Endothelial cell of umbilical vein (primary cell): ENCODE results near the gene NDUFAF2. TPM values are rescaled to one million over a fixed set of nuclear protein-coding genes. Genes with fewer than 3 reads are reported as not detected.

Experiments
- BruUV-seq: library from RNA; stranded (reverse); fragments of 400-500 nt; replicated peaks from 2 replicates; lab custom pipeline; 2021; lab: Mats Ljungman, UMichigan
- CTCF ChIA-PET: fragments of 300-600, 350-600 bp; sonication (Branson Sonifier 250); formaldehyde crosslinking; loops from one replicate; lab custom pipeline; 2021; ENCODE audit warnings: antibody characterized with exemption, inconsistent platforms; lab: Charles Lee
- POLR2A ChIA-PET: fragments of 300-600, 350-600 bp; sonication (Branson Sonifier 250); formaldehyde crosslinking; loops from one replicate; lab custom pipeline; 2021; ENCODE audit warnings: antibody characterized with exemption, inconsistent platforms; lab: Charles Lee
- DNase-seq: peaks from one replicate; pipeline ENCODE4 v3.0.0-alpha.2; 2011; ENCODE audit warnings: low read depth, low spot score
- FAIRE-seq: peaks from 2 replicates; lab custom pipeline; 2011; peaks lifted over from hg19 to GRCh38; lab: Jason Lieb, UNC
- H2AFZ ChIP-seq: 2 replicates; pipeline ENCODE4 v1.6.0; 2012; ENCODE audit warnings: low read depth, low read length, control low read depth, inconsistent platforms
- H3K27ac ChIP-seq: 2 replicates; pipeline ENCODE4 v1.5.1; 2011; ENCODE audit warnings: low read depth, mild to moderate bottlenecking, control low read depth, low read length, moderate library complexity; ENCODE audit not compliant: insufficient read depth
- H3K27me3 ChIP-seq, 2 experiments: 2 replicates each; pipeline versions ENCODE4 v1.6.0 to v1.6.1; 2011; ENCODE audit warnings: low read length in 2 of 2, mixed read lengths in 1 of 2; ENCODE audit not compliant: control insufficient read depth in 2 of 2, insufficient read depth in 2 of 2
- H3K36me3 ChIP-seq, 2 experiments: 2 replicates in 1 of 2; 3 replicates in 1 of 2; pipeline ENCODE4 v1.5.1; 2011; ENCODE audit warnings: low read length in 2 of 2, mild to moderate bottlenecking in 1 of 2, moderate library complexity in 1 of 2; ENCODE audit not compliant: control insufficient read depth in 2 of 2, insufficient read depth in 2 of 2; ENCODE audit errors: extremely low read depth in 1 of 2
- H3K4me1 ChIP-seq: 3 replicates; pipeline ENCODE4 v1.5.1; 2011; ENCODE audit warnings: mild to moderate bottlenecking, low read length; ENCODE audit not compliant: control insufficient read depth, insufficient read depth; ENCODE audit errors: extremely low read depth
- H3K4me2 ChIP-seq: 2 replicates; pipeline ENCODE4 v1.6.1; 2011; ENCODE audit warnings: low read length, control low read depth, mixed read lengths; ENCODE audit not compliant: insufficient read depth
- H3K4me3 ChIP-seq, 3 experiments: fragments of 200-600 bp in 1 of 3; sonication (generic), shearing (Covaris generic) in 1 of 3; replicated peaks in 1 of 3; 2 replicates each; pipeline ENCODE4 v1.5.1; 2011 to 2016; ENCODE audit warnings: control low read depth in 3 of 3, low read length in 3 of 3, mild to moderate bottlenecking in 2 of 3, inconsistent platforms in 1 of 3, low read depth in 1 of 3, moderate library complexity in 1 of 3; ENCODE audit not compliant: insufficient read depth in 1 of 3
- H3K79me2 ChIP-seq: 2 replicates; pipeline ENCODE4 v1.6.0; 2012; ENCODE audit warnings: low read length, inconsistent platforms; ENCODE audit not compliant: control insufficient read depth, insufficient read depth
- H3K9ac ChIP-seq: replicated peaks from 2 replicates; pipeline ENCODE3; 2011; ENCODE audit warnings: low read length, control low read depth; ENCODE audit not compliant: insufficient read depth; ENCODE audit errors: extremely low read depth
- H3K9me1 ChIP-seq: replicated peaks from 3 replicates; pipeline ENCODE4 v1.6.0; 2011; ENCODE audit warnings: mild to moderate bottlenecking, low read length; ENCODE audit not compliant: control insufficient read depth, insufficient read depth; ENCODE audit errors: extremely low read depth
- H3K9me3 ChIP-seq: replicated peaks from 2 replicates; pipeline ENCODE4 v1.5.1; 2012; ENCODE audit warnings: low read length, inconsistent platforms; ENCODE audit not compliant: control insufficient read depth, insufficient read depth
- H4K20me1 ChIP-seq: replicated peaks from 2 replicates; pipeline ENCODE3; 2011; ENCODE audit warnings: mild to moderate bottlenecking, low read length; ENCODE audit not compliant: control insufficient read depth, insufficient read depth; ENCODE audit errors: extremely low read depth
- EZH2 ChIP-seq: IDR thresholded peaks from 2 replicates; pipeline ENCODE4 v1.6.1; 2012; ENCODE audit warnings: borderline replicate concordance, low read depth, mild to moderate bottlenecking, moderate library complexity, low read length, inconsistent platforms; ENCODE audit not compliant: severe bottlenecking
- FOS ChIP-seq: IDR thresholded peaks from 2 replicates; pipeline ENCODE4 v1.6.1; 2011; ENCODE audit warnings: mild to moderate bottlenecking, low read length, moderate library complexity, borderline replicate concordance; ENCODE audit not compliant: insufficient read depth
- GATA2 ChIP-seq: IDR thresholded peaks from 2 replicates; pipeline ENCODE4 v1.7.0; 2011; ENCODE audit warnings: low read depth, mild to moderate bottlenecking, moderate library complexity, mixed read lengths, low read length; ENCODE audit not compliant: insufficient read length, insufficient read depth
- JUN ChIP-seq: IDR thresholded peaks from 2 replicates; pipeline ENCODE4 v1.6.1; 2011; ENCODE audit warnings: borderline replicate concordance, low read depth; ENCODE audit not compliant: insufficient read length, insufficient read depth
- MYC ChIP-seq: IDR thresholded peaks from one replicate; pipeline ENCODE4 v1.6.1; 2011; ENCODE audit warnings: mild to moderate bottlenecking, low read depth, low read length
- POLR2A ChIP-seq: IDR thresholded peaks from 2 replicates; pipeline ENCODE4 v1.6.1; 2012; ENCODE audit warnings: low read depth, mild to moderate bottlenecking, control low read depth, low read length
- POLR2AphosphoS5 ChIP-seq: IDR thresholded peaks from 2 replicates; pipeline ENCODE4 v1.6.1; 2012; ENCODE audit warnings: low read depth, mild to moderate bottlenecking, control low read depth, low read length, moderate library complexity; ENCODE audit not compliant: insufficient read depth
- dilution Hi-C: fragments of 300-500 bp; cut with MboI; formaldehyde crosslinking; loops from one replicate; pipeline ENCODE4 v1.15.0; 2019; ENCODE audit warnings: low sequenced_read_pairs; ENCODE audit not compliant: extremely low pct_ligation_motif_present
- intact Hi-C: fragments of 100-400 bp; cut with micrococcal nuclease; formaldehyde crosslinking; loops from one replicate; pipeline ENCODE4 v1.10.0; 2022
- polyA plus RNA-seq, 4 experiments: library from polyadenylated mRNA; depleted of rRNA in 3 of 4; stranded (reverse) in 3 of 4; unstranded in 1 of 4; fragments of >200 nt; gene quantifications; 2 replicates each; pipeline versions ENCODE4 v1.2.1 to v1.2.3, GENCODE V29; 2011 to 2012; ENCODE audit warnings: missing spikeins in 1 of 4
- total RNA-seq: library from RNA; stranded (reverse); gene quantifications from 2 replicates; pipeline ENCODE4 v1.2.3, GENCODE V29; 2021
- TF ChIP-seq, protein P1 (sequence below): IDR thresholded peaks from 2 replicates; pipeline ENCODE4 v1.6.1; 2011; ENCODE audit not compliant: insufficient read depth, insufficient read length
- TF ChIP-seq, protein P2 (sequence below), 2 donors: IDR thresholded peaks; 1 replicate in 1 of 2; 2 replicates in 1 of 2; pipeline ENCODE4 v1.5.1; 2011; ENCODE audit warnings: low read length in 2 of 2, mild to moderate bottlenecking in 2 of 2, moderate library complexity in 2 of 2, control low read depth in 1 of 2, inconsistent platforms in 1 of 2, low read depth in 1 of 2; ENCODE audit not compliant: insufficient read depth in 1 of 2; ENCODE audit errors: extremely low read depth in 1 of 2

The NDUFAF2 gene
- total and polyA plus RNA-seq, 2 donors (not counting 3 experiments of a cell fraction or from before 2014, with no cell fraction given), result 10.7 to 39.9 TPM

DNA sequence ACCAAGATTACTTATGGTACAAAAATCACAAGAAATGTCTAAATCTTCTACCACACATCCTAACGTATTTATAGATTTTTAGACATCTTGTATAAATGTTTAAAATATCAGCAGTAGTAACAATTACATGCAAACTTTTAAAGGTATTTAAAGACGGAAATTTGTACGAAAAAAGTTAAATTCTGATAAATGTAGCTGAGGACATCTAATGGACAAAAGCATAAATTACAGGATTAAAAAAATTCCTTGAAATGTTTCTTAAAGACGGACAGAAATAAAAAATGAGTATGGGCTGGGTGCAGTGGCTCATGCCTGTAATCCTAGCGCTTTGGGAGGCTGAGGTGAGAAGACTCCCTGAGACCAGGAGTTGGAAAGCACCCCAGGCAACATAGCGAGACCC, 16.0 kb upstream of the NDUFAF2 start:
- Histone ChIP-seq H4K20me1 (peaks cover 3% of the 10 kb centered on the region), H3K9me3 (no peaks in the 10 kb centered on the region), H2AFZ (no peak overlapping the region), H3K9me1 (no peaks in the 10 kb centered on the region), H3K27me3 (no peaks in the 10 kb centered on the region), H3K4me3 (no peak overlapping the region), H3K4me1 (no peaks in the 10 kb centered on the region), H3K79me2 (no peaks in the 10 kb centered on the region), H3K36me3 (peaks cover 0 to 3% of the 10 kb centered on the region in 2 experiments), H3K4me2 (no peak overlapping the region), H3K27ac (no peak overlapping the region), H3K9ac (no peak overlapping the region)
- DNase-seq (peak; percentile 13), FAIRE-seq (peak; percentile 24)
- TF ChIP-seq GATA2 (no peak), POLR2A (no peak), JUN (no peak), EZH2 (no peak), POLR2AphosphoS5 (no peak), MYC (no peak), FOS (no peak)
- TF ChIP-seq, protein P1, sequence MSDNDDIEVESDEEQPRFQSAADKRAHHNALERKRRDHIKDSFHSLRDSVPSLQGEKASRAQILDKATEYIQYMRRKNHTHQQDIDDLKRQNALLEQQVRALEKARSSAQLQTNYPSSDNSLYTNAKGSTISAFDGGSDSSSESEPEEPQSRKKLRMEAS, result no peak
- TF ChIP-seq, protein P2, sequence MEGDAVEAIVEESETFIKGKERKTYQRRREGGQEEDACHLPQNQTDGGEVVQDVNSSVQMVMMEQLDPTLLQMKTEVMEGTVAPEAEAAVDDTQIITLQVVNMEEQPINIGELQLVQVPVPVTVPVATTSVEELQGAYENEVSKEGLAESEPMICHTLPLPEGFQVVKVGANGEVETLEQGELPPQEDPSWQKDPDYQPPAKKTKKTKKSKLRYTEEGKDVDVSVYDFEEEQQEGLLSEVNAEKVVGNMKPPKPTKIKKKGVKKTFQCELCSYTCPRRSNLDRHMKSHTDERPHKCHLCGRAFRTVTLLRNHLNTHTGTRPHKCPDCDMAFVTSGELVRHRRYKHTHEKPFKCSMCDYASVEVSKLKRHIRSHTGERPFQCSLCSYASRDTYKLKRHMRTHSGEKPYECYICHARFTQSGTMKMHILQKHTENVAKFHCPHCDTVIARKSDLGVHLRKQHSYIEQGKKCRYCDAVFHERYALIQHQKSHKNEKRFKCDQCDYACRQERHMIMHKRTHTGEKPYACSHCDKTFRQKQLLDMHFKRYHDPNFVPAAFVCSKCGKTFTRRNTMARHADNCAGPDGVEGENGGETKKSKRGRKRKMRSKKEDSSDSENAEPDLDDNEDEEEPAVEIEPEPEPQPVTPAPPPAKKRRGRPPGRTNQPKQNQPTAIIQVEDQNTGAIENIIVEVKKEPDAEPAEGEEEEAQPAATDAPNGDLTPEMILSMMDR (IDR thresholded peaks at IDR 0.05; ENCODE audit: extremely low read depth in 1 of 2, insufficient read depth in 1 of 2, low read depth in 1 of 2, low read length in 2 of 2), result no peak
- dilution Hi-C loops (no loop called here), intact Hi-C loops (loop anchor here (1.0 kb wide), 1 partner anchor 252 kb away; no protein-coding TSS in a partner anchor)
- BruUV-seq, result no TSS peak
- CTCF ChIA-PET, result interaction anchor here (0.6 to 2.1 kb wide), 13 partner anchors 9 to 1508 kb away, joined by 3 to 16 read pairs (median 3); partner anchors contain the start of genes ERCC8 and NDUFAF2
- POLR2A ChIA-PET, result no interaction called here
